Gastrocnemius medialis (tissue), 4 donors: ENCODE measurements around the gene PHACTR3.

ENCODE experiments used
- CTCF ChIP-seq, 5 experiments: fragments of 450-650 bp in 3 of 5; fragments of 200-600 bp in 2 of 5; sonication (generic) in 2 of 5; IDR thresholded peaks in 4 of 5; conservative IDR thresholded peaks in 1 of 5; 1 replicate in 4 of 5; 2 replicates in 1 of 5; pipeline ENCODE4 v1.5.1; 2016 to 2019; ENCODE audit warnings: antibody characterized with exemption in 5 of 5, mild to moderate bottlenecking in 3 of 5, moderate library complexity in 3 of 5
- POLR2A ChIP-seq, 2 donors: fragments of 450-650 bp; IDR thresholded peaks; one replicate each; pipeline ENCODE4 v1.6.1; 2017; ENCODE audit warnings: antibody characterized with exemption in 2 of 2, mild to moderate bottlenecking in 2 of 2, moderate library complexity in 2 of 2

- TF ChIP-seq CTCF (IDR thresholded peaks at IDR 0.05 in 4 of 5, conservative IDR thresholded peaks at IDR 0.05 in 1 of 5) (no peak), POLR2A (IDR thresholded peaks at IDR 0.05) (no peak)
These were observed 43.1 kb upstream of the PHACTR3 start for GRCh38 chr20:59561228-59561605.
